ENCODE results near the gene AURKA. TPM values are rescaled to one million over a fixed set of nuclear protein-coding genes. Genes with fewer than 3 reads are reported as not detected.
A peak's percentile ranks its signal among the peaks of the same experiment; 100 is the strongest.

AURKA gene
- total RNA-seq, 5 donors from 2014 or later (not counting 1 experiment from before 2014, with no cell fraction given): 1.3 to 2.3 (median 2.0) TPM

GRCh38 chr20:56424931-56425330 lies 32.9 kb upstream of the AURKA start:
- H3K4me3 Mint-ChIP-seq: no peak overlapping the region
- ChIA-PET POLR2A (interaction anchor here (0.6 to 1.0 kb wide), 4 partner anchors 10 to 19 kb away, joined by 3 to 12 read pairs (median 6); no protein-coding TSS in a partner anchor), CTCF (interaction anchor here in 1 of 2 donors (0.6 kb wide), 1 partner anchor 89 kb away, joined by 3 read pairs; no protein-coding TSS in a partner anchor)
- 86% methylated on average over 1 of the region's 1 CpG for WGBS (ENCODE audit: insufficient coverage)
- H3K4me1 ChIP-seq (ENCODE audit: control insufficient read depth in 1 of 2, extremely low read depth in 1 of 2, insufficient read depth in 2 of 2, low read length in 2 of 2): peaks cover 29 to 48% of the 10 kb centered on the region in 2 experiments
- no peaks in the 10 kb centered on the region for H3K36me3 ChIP-seq (ENCODE audit: control insufficient read depth in 2 of 2, extremely low read depth in 1 of 2, insufficient read depth in 1 of 2, low read length in 1 of 2)
- ATAC-seq (replicated peaks in 1 of 4): no peak
- peaks cover 61 to 75% (median 69%) of the 10 kb centered on the region in 3 donors for H3K4me1 Mint-ChIP-seq
- H3K9me3 ChIP-seq: no peaks in the 10 kb centered on the region
- H3K4me3 ChIP-seq (ENCODE audit: control insufficient read depth in 1 of 2, extremely low read depth in 1 of 2, low read length in 1 of 2): no peak overlapping the region
- DNase-seq: no peak
- H3K27ac Mint-ChIP-seq: peak overlapping the region in 1 of 2 donors; percentile 52
- H3K27me3 ChIP-seq (replicated peaks in 1 of 2; ENCODE audit: control insufficient read depth in 2 of 2, extremely low read depth in 1 of 2, insufficient read depth in 2 of 2, low read length in 1 of 2): no peaks in the 10 kb centered on the region
- H3K27ac ChIP-seq (ENCODE audit: low read length): no peak overlapping the region
- H3K36me3 Mint-ChIP-seq: peaks cover 13% of the 10 kb centered on the region
- no peaks in the 10 kb centered on the region for H3K9me3 Mint-ChIP-seq
- H3K27me3 Mint-ChIP-seq: no peaks in the 10 kb centered on the region

DNA sequence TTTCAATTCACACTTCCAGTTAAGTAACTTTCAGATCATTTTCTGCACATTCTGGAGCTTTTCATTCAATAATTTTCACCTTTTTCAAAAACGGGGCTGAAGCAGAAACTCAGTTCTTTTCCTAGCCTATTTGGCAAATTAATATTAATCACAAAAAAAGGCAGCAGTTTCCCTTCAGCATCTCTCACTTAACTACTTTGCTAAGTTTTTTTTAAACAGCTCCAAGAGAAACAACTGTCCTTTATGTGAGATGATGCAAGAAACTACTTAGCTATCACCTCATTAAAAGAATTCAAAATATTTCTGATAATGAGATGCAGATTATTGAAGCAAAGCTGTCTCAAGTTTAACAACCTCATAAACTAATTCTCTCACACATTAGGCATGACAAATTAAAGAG lies 31.9 kb upstream of the AURKA start:
- no peaks in the 10 kb centered on the region for H3K27me3 ChIP-seq (replicated peaks in 1 of 2; ENCODE audit: control insufficient read depth in 2 of 2, extremely low read depth in 1 of 2, insufficient read depth in 2 of 2, low read length in 1 of 2)
- peak overlapping the region in 1 of 2 donors; percentile 22 for H3K27ac Mint-ChIP-seq

GRCh38 chr20:56423211-56423610 lies 31.2 kb upstream of the AURKA start:
- Histone ChIP-seq H3K4me1 (ENCODE audit: control insufficient read depth in 1 of 2, extremely low read depth in 1 of 2, insufficient read depth in 2 of 2, low read length in 2 of 2) (peaks cover 28 to 49% of the 10 kb centered on the region in 2 experiments), H3K27ac (ENCODE audit: low read length) (no peak overlapping the region), H3K9me3 (no peaks in the 10 kb centered on the region), H3K27me3 (replicated peaks in 1 of 2; ENCODE audit: control insufficient read depth in 2 of 2, extremely low read depth in 1 of 2, insufficient read depth in 2 of 2, low read length in 1 of 2) (no peaks in the 10 kb centered on the region), H3K36me3 (ENCODE audit: control insufficient read depth in 2 of 2, extremely low read depth in 1 of 2, insufficient read depth in 1 of 2, low read length in 1 of 2) (no peaks in the 10 kb centered on the region), H3K4me3 (ENCODE audit: control insufficient read depth in 1 of 2, extremely low read depth in 1 of 2, low read length in 1 of 2) (no peak overlapping the region)
- ATAC-seq (replicated peaks in 1 of 4) (no peak), DNase-seq (no peak)
- ChIA-PET POLR2A (interaction anchor here (1.3 to 2.4 kb wide), 3 partner anchors 9 to 11 kb away, joined by 3 to 16 read pairs (median 6); partner anchors contain the start of gene CASS4 (in 2 of the 2)), CTCF (interaction anchor here in 1 of 2 donors (0.5 kb wide), 2 partner anchors 11 kb away, joined by 3 read pairs; partner anchors contain the start of gene CASS4)
- Mint-ChIP-seq H3K4me1 (peaks cover 55 to 71% (median 64%) of the 10 kb centered on the region in 3 donors), H3K27me3 (no peaks in the 10 kb centered on the region), H3K4me3 (no peak overlapping the region), H3K27ac (peak overlapping the region; percentile 84 to 97), H3K9me3 (no peaks in the 10 kb centered on the region), H3K36me3 (peaks cover 13% of the 10 kb centered on the region)
- no CpG with 5 or more reads among the region's 1 CpG for WGBS (ENCODE audit: insufficient coverage)

More for the DNA sequence above, 31.9 kb upstream of the AURKA start:
- no peak for DNase-seq
- Histone ChIP-seq H3K4me1 (ENCODE audit: control insufficient read depth in 1 of 2, extremely low read depth in 1 of 2, insufficient read depth in 2 of 2, low read length in 2 of 2) (peaks cover 28 to 49% of the 10 kb centered on the region in 2 experiments), H3K4me3 (ENCODE audit: control insufficient read depth in 1 of 2, extremely low read depth in 1 of 2, low read length in 1 of 2) (no peak overlapping the region), H3K27ac (ENCODE audit: low read length) (no peak overlapping the region), H3K36me3 (ENCODE audit: control insufficient read depth in 2 of 2, extremely low read depth in 1 of 2, insufficient read depth in 1 of 2, low read length in 1 of 2) (no peaks in the 10 kb centered on the region), H3K9me3 (no peaks in the 10 kb centered on the region)
- Mint-ChIP-seq H3K36me3 (peaks cover 11% of the 10 kb centered on the region), H3K4me3 (no peak overlapping the region), H3K9me3 (no peaks in the 10 kb centered on the region), H3K27me3 (no peaks in the 10 kb centered on the region), H3K4me1 (peaks cover 55 to 71% (median 64%) of the 10 kb centered on the region in 3 donors)
- CTCF ChIA-PET: interaction anchor here in 1 of 2 donors (0.5 kb wide), 1 partner anchor 10 kb away, joined by 3 read pairs; no protein-coding TSS in a partner anchor
- no peak for ATAC-seq (replicated peaks in 1 of 4)
- POLR2A ChIA-PET: interaction anchor here (1.3 to 2.4 kb wide), 3 partner anchors 9 to 12 kb away, joined by 3 to 16 read pairs (median 6); partner anchors contain the start of gene CASS4 (in 2 of the 2)
- WGBS (ENCODE audit: insufficient coverage): 80% methylated on average over 1 of the region's 1 CpG

DNA sequence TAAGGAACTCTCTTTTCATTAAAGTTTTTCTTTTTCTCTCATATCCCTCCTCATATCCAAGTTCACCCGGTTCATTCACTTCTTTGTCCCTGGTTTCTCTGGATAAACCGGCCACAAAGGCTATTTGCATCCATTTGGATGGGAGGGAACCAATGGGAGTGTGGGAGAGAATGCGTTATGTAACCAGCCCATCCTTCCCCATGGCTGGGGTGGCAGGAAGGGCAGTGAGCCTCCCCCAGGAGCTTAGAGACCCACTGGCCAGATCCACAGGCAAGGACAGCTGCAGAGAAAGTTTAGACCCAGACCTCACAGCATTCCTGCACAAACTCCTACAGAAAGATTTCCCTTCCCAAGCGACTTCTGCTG lies 30.8 kb upstream of the AURKA start:
- Histone ChIP-seq H3K36me3 (ENCODE audit: control insufficient read depth in 2 of 2, extremely low read depth in 1 of 2, insufficient read depth in 1 of 2, low read length in 1 of 2) (no peaks in the 10 kb centered on the region), H3K4me1 (ENCODE audit: control insufficient read depth in 1 of 2, extremely low read depth in 1 of 2, insufficient read depth in 2 of 2, low read length in 2 of 2) (peaks cover 31 to 51% of the 10 kb centered on the region in 2 experiments), H3K27ac (ENCODE audit: low read length) (no peak overlapping the region), H3K4me3 (ENCODE audit: control insufficient read depth in 1 of 2, extremely low read depth in 1 of 2, low read length in 1 of 2) (no peak overlapping the region), H3K27me3 (replicated peaks in 1 of 2; ENCODE audit: control insufficient read depth in 2 of 2, extremely low read depth in 1 of 2, insufficient read depth in 2 of 2, low read length in 1 of 2) (no peaks in the 10 kb centered on the region), H3K9me3 (no peaks in the 10 kb centered on the region)
- Mint-ChIP-seq H3K27me3 (no peaks in the 10 kb centered on the region), H3K4me3 (peak overlapping the region in 1 of 3 donors; percentile 70), H3K4me1 (peaks cover 55 to 71% (median 64%) of the 10 kb centered on the region in 3 donors), H3K36me3 (peaks cover 13% of the 10 kb centered on the region), H3K9me3 (no peaks in the 10 kb centered on the region), H3K27ac (peak overlapping the region; percentile 84 to 97)
- ChIA-PET CTCF (interaction anchor here (0.5 to 0.6 kb wide), 3 partner anchors 10 to 24 kb away, joined by 3 read pairs; partner anchors contain the start of gene CASS4 (in 1 of the 2)), POLR2A (interaction anchor here (1.2 to 2.4 kb wide), 4 partner anchors 8 to 11 kb away, joined by 3 to 16 read pairs (median 5); partner anchors contain the start of gene CASS4 (in 2 of the 2))
- ATAC-seq (replicated peaks in 1 of 4): no peak
- WGBS (ENCODE audit: insufficient coverage): no CpG with 5 or more reads among the region's 4 CpGs
- DNase-seq: no peak

DNA sequence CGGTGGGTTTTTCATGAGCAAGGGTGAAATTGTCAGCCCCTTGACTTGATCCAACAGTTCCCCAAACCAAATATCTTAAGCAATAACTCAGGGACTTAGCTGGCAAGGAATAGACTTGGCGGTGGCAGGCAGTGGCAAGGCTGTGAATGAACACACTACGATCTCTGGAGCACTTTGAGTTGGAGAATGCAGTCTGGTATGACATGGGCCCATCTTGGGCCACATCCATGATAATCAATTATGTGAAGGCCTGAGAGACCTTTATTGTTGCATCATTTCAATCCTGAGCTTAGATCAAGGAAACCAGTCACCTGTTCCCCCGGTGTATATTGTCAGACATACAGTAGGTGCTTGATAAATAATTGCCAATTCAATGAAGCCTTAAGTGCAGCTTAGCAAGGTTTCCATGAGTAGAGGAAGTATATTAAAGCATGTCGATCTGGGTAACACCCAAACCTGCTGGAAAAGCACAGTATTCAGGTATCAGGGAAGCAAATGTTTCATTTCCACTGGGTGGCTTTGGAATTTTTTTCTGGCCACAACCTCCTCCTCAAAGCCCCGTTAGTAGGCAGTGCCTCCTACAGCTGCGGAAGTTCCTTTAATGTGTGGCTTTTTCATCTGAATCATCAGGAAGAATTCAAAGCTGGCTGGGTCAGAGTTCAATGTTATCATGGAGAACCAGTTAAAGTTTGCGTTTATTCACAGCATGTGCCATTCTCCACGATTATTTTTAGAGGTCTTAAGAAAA lies 30.2 kb upstream of the AURKA start:
- H3K36me3 ChIP-seq (ENCODE audit: control insufficient read depth in 2 of 2, extremely low read depth in 1 of 2, insufficient read depth in 1 of 2, low read length in 1 of 2): no peaks in the 10 kb centered on the region
- H3K9me3 Mint-ChIP-seq: no peaks in the 10 kb centered on the region
- no peaks in the 10 kb centered on the region for H3K27me3 ChIP-seq (replicated peaks in 1 of 2; ENCODE audit: control insufficient read depth in 2 of 2, extremely low read depth in 1 of 2, insufficient read depth in 2 of 2, low read length in 1 of 2)
- peak overlapping the region; percentile 84 to 97 for H3K27ac Mint-ChIP-seq
- H3K4me1 Mint-ChIP-seq: peaks cover 56 to 71% (median 64%) of the 10 kb centered on the region in 3 donors
- DNase-seq (no peak), ATAC-seq (replicated peaks in 1 of 4) (no peak)
- peak overlapping the region; percentile 13 for H3K27ac ChIP-seq (ENCODE audit: low read length)
- H3K36me3 Mint-ChIP-seq: peaks cover 15% of the 10 kb centered on the region
- peak overlapping the region; percentile 2 to 70 (median 13) for H3K4me3 Mint-ChIP-seq
- H3K9me3 ChIP-seq: no peaks in the 10 kb centered on the region
- H3K27me3 Mint-ChIP-seq: no peaks in the 10 kb centered on the region
- ChIA-PET CTCF (interaction anchor here in 1 of 2 donors (0.6 kb wide), 2 partner anchors 9 to 24 kb away, joined by 3 read pairs; no protein-coding TSS in a partner anchor), POLR2A (interaction anchor here (1.2 to 2.4 kb wide), 2 partner anchors 10 to 12 kb away, joined by 4 to 16 read pairs; partner anchors contain the start of gene CASS4 (in 1 of the 2))
- 50% methylated on average over 2 of the region's 9 CpGs for WGBS (ENCODE audit: insufficient coverage)
- H3K4me3 ChIP-seq (ENCODE audit: control insufficient read depth in 1 of 2, extremely low read depth in 1 of 2, low read length in 1 of 2): no peak overlapping the region
- H3K4me1 ChIP-seq (ENCODE audit: control insufficient read depth in 1 of 2, extremely low read depth in 1 of 2, insufficient read depth in 2 of 2, low read length in 2 of 2): peaks cover 31 to 56% of the 10 kb centered on the region in 2 experiments

Data from T-cell (primary cell).